HG03025 (cell line): ENCODE data around the gene IL20RA.

ENCODE experiments used
- ATAC-seq: cut with Tn5 transposase; IDR thresholded peaks from one replicate; pipeline ENCODE4 v1.9.1; 2021; ENCODE audit warnings: mild to moderate bottlenecking, moderate library complexity; ENCODE audit not compliant: unreplicated experiment, low FRiP score

Gene IL20RA

GRCh38 chr6:137011406-137011805 is 33.4 kb downstream of the IL20RA start:
- no peak for ATAC-seq

- no peak for ATAC-seq
Measured at GRCh38 chr6:137010128-137010718, 34.5 kb downstream of the IL20RA start.

GRCh38 chr6:137008204-137008603 is 36.6 kb downstream of the IL20RA start:
- no peak for ATAC-seq

- no peak for ATAC-seq
Measured at GRCh38 chr6:137006056-137006455, 38.7 kb downstream of the IL20RA start.

- ATAC-seq: no peak
Measured at GRCh38 chr6:137005073-137005472, 39.7 kb downstream of the IL20RA start.

GRCh38 chr6:137002505-137002904 is 42.3 kb downstream of the IL20RA start:
- ATAC-seq: no peak

- no peak for ATAC-seq
Measured at GRCh38 chr6:137001977-137002302, 42.8 kb downstream of the IL20RA start.

- ATAC-seq: no peak
Measured at GRCh38 chr6:137001299-137001976, 43.3 kb downstream of the IL20RA start.

GRCh38 chr6:137000825-137001224 is 43.9 kb downstream of the IL20RA start:
- no peak for ATAC-seq

- ATAC-seq: no peak
Measured at GRCh38 chr6:136995521-136995920, 49.2 kb downstream of the IL20RA start.

- no peak for ATAC-seq
Measured at GRCh38 chr6:136994782-136995181, 50.0 kb downstream of the IL20RA start.

GRCh38 chr6:136992113-136992512 is 52.7 kb downstream of the IL20RA start:
- no peak for ATAC-seq

GRCh38 chr6:136991646-136992045 is 53.1 kb downstream of the IL20RA start:
- no peak for ATAC-seq

- no peak for ATAC-seq
Measured at GRCh38 chr6:136990754-136991153, 54.0 kb downstream of the IL20RA start.

- ATAC-seq: no peak
Measured at GRCh38 chr6:136990242-136990578, 54.6 kb downstream of the IL20RA start.

GRCh38 chr6:136989571-136990241 is 55.1 kb downstream of the IL20RA start:
- ATAC-seq: no peak

- no peak for ATAC-seq
Measured at GRCh38 chr6:136987526-136987925, 57.2 kb downstream of the IL20RA start.

GRCh38 chr6:136985502-136985901 is 59.3 kb downstream of the IL20RA start:
- ATAC-seq: no peak

GRCh38 chr6:136984578-136984977 is 60.2 kb downstream of the IL20RA start:
- no peak for ATAC-seq

GRCh38 chr6:136983687-136984086 is 61.1 kb downstream of the IL20RA start:
- no peak for ATAC-seq

- no peak for ATAC-seq
Measured at GRCh38 chr6:136982928-136983327, 61.8 kb downstream of the IL20RA start.

- ATAC-seq: no peak
Measured at GRCh38 chr6:136980070-136980469, 64.7 kb downstream of the IL20RA start.
